GM18868 (cell line): ENCODE results near the gene UMPS.
"Not testable (repeated sequence)": the region's sequence is repeated elsewhere in the genome, so short reads cannot be mapped to it uniquely, and the experiment has no call there.

Experiments
- ATAC-seq: cut with Tn5 transposase; IDR thresholded peaks from one replicate; pipeline ENCODE4 v1.9.1; 2021; ENCODE audit warnings: mild to moderate bottlenecking, moderate library complexity; ENCODE audit not compliant: unreplicated experiment

The UMPS gene

DNA sequence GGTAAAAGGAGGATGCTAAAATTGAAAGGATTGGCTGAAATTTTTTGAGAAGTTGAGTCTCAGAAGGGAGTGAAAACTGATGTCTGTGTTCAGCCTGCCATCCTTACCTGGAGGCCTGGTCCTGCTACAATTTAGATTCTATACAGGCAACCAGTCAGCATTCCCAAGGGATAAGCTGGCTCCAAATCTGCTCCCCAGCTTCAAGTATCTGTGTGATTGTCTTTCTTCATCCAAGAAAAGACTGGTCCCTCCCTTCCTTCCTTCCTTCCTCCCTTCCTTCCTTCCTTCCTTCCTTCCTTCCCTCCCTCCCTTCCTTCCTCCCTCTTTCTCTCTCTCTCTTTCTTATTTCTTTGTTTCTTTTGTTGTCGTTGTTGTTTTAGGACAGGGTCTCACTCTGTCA is 24.7 kb upstream of the UMPS start:
- ATAC-seq, result no peak

- not testable (repeated sequence) for ATAC-seq
Observed at GRCh38 chr3:124707223-124707622, 23.0 kb upstream of the UMPS start.

DNA sequence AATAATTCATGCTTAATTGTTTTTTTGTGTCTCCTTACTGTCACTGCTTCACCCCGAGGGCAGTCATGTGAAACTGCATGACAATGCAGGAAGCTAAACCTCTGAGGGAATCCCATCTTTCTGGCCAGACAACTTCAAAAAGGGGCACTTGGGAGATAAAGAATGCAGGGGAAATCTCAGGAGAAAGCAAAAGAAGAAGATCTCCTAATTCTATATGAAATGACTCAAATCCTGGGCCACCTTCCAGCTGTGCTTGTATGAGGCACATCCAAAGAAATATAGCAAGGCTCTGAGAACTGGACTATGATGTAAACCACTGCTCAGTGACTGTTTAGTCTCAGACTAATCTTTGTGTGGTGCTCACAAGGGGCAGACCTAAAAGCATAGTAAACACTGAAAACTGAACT is 22.6 kb upstream of the UMPS start:
- no peak for ATAC-seq

DNA sequence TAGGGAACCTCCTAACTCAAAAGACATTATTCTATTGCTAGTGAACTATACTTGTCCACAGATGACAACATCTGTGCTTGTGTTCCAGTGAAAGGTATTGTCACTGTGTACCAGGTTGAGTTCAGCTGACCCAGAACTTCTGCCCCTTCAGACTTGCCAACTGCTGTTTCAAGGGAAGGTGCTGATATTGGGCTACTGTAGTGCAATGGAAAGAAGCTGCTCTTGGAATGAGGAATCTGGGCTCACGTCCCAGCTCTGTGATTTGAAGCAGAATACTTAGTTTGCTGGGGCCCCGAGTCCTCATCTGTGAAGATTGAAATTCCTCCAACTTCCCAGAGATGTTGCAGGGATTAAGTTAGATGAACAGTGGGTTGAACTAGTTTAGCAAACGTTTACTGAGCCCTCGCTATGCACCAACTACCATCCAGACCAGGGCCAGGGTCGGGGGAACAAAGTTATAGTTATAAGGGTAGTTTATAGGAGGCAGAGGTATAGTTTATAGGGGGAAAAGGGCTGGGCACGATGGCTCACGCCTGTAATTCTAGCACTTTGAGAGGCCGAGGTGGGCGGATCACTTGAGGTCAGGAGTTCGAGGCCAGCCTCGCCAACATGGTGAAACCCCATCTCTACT is 15.9 kb upstream of the UMPS start:
- ATAC-seq, result no peak

DNA sequence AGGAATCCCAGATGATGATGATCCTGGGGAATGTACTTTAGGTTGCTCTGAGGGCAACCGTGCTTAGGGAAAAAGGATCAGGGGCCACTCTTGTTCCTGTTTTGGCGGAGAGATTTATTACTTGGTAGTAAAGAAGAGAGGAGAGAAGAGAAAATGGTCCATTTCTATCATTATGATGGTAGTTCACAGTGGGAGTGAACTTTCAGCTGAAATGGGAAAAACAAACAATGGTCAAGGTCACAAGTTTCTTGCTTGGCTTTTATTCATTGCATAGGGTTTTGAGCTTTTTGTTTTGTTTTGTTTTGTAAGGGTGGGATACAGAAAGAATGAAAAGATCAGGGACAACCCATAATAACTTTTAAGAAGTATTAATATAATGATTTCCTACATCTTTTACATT is 7.7 kb upstream of the UMPS start:
- no peak for ATAC-seq

DNA sequence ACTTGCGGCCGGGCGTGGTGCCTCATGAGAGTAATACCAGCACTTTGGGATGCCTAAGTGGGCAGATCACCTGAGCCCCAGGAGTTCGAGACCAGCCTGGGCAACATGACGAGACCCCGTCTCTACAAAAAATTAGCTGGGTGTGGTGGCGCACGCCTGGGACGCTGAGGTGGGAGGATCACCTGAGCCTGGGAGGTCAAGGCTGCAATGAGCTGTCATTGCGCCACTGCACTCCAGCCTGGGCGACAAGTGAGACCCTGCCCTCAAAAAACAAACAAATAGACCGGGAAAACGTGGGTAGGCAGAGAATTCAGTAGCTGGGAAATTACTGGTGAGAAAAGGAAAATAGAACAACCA is 667 bp downstream of the UMPS start:
- ATAC-seq, result no peak

DNA sequence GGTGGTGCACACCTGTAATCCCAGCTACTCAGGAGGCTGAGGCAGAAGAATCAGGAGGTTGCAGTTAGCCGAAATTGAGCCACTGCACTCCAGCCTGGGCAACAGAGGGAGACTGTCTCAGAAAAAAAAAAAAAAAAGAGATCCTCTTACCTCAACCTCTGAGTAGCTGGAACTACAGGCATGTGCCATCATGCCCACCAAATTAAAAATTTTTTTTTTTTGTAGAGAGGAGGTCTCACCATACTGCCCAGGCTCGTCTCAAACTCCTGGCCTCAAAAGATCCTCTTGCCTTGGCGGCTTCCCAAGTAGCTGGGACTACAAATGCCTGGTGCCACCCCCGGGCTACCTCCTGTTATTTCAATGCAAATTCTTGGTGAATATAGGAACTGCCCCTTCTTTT is 1.5 kb downstream of the UMPS start:
- no peak for ATAC-seq

GRCh38 chr3:124741027-124741426 is 10.8 kb downstream of the UMPS start:
- no peak for ATAC-seq

GRCh38 chr3:124745756-124746155 is 15.5 kb downstream of the UMPS start:
- no peak for ATAC-seq

- ATAC-seq, result no peak
Observed at GRCh38 chr3:124747111-124747981, 17.1 kb downstream of the UMPS start.

DNA sequence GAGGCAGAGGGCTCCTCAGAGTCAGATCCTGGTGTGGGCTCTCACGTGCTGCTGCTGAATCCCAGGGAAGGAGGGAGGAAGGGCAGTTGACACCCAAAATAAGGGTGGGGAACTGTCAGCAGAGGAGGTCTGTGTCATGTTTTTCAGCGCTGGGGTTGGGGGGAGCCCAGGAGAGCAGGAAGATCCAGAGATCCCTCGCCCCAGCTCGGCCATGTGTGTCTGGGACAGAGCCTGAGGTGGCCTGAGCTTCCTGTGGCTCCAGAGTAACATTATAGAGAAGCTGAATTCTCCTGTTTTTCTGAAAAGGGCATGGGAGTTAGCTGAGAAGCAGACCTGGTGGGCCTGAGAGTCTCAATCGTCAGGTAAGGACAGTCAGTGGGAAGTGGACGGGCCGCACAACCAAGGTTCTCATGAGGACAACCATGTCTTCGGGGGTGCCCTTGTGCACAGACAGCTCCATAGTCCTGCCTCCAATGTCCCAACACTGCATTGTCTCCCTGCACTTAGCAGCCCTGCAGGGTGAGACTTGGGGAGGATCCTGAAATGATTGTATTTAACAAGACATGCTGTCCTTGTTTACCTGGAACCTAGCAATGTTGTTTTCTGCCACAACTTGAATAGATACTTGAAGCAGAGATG is 18.4 kb downstream of the UMPS start:
- ATAC-seq, result no peak

- not testable (repeated sequence) for ATAC-seq
Observed at GRCh38 chr3:124749877-124750276, 19.6 kb downstream of the UMPS start.

- no peak for ATAC-seq
Observed at GRCh38 chr3:124751501-124751900, 21.2 kb downstream of the UMPS start.

- ATAC-seq, result no peak
Observed at GRCh38 chr3:124752051-124752450, 21.8 kb downstream of the UMPS start.

DNA sequence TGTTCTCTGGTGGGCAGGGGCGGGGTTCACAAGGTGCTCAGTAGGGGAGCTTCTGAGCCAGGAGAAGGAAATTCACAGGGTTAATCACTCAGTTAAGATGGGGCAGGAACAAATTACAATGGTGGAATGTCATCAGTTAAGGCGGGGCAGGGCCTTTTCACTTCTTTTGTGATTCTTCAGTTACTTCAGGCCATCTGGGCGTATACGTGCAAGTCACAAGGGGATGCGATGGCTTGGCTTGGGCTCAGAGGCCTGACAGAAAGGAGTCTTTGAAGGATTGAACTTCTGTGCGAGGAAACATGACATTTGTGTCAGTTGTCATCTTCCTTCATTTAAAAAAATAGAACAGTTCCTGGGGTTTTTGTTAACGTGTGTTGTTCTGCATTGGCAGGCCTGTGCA is 27.7 kb downstream of the UMPS start:
- not testable (repeated sequence) for ATAC-seq

DNA sequence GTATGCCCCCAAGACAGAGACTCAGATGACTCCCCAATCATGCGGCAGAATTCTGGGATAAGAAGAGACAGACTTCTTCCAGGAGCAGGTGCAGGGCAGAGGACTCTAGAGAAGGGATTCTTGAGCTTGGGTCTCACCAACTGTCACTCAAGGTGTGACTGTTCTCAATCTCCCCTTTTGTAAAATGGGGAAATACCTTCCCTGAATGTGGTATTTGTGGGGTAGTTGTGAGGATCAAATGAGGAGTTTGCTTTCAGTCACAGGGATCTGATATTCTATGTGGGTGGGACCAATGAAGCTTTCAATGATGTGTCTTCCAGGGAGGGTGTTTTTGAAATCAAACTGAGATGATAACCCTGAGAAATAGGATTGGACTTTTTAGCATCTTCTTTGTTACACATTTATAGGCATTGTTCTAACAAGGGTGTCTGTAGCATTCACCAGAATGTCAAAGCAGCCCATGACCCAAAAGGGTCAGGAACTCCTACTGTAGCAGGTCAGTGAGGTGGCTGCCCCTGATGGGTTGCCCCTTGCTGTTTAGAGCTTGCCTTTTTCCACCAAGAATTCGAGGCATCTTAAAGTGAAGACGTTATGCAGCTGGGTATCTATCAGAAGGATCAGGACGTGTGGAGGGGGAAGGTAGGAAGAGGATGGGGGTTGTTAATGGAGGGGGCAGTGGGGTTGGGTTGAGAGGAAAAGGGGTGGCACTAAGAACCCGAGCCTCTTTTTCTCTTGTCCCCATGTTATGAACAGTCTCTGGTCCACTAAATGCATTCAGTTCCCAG is 28.8 kb downstream of the UMPS start:
- ATAC-seq, result no peak

GRCh38 chr3:124759666-124760401 is 29.6 kb downstream of the UMPS start:
- no peak for ATAC-seq

DNA sequence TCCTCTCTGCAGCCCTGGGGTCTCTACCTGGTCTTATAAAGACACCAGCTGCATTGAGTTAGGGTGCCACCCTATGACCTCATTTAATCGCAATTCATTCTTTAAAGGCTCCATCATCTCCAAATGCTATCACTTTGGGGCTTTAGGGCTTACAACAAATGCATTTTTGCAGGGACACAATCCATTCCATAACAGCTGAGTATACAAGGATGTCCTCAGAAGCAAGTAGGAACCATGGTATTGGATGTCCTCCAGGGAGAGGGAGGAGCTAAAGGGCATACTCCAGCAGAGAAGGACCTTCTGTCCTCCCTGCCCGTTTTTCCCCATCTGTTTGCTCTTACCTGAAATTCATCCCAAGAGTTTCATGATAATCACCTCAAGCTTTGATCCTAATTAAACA is 30.3 kb downstream of the UMPS start:
- ATAC-seq, result no peak

GRCh38 chr3:124761250-124761796 is 31.1 kb downstream of the UMPS start:
- ATAC-seq, result no peak

- ATAC-seq, result no peak
Observed at GRCh38 chr3:124761935-124762660, 31.8 kb downstream of the UMPS start.
